Effector memory CD8-positive, alpha-beta T cell (primary cell): Measurements from ENCODE around the gene TMIGD2.

Experiments used
- ATAC-seq: fragments of 150-1000 bp; cut with Tn5 transposase; replicated peaks from 2 replicates; pipeline ENCODE4 v1.10.0; 2021; ENCODE audit warnings: mild to moderate bottlenecking, moderate library complexity
- DNase-seq, 3 experiments: peaks; one replicate each; pipeline ENCODE4 v3.0.0; 2021
- H3K27ac Mint-ChIP-seq, 2 donors: one replicate each; pipeline ENCODE4 v1.8.0; 2022; ENCODE audit warnings: mild to moderate bottlenecking in 2 of 2, mixed read lengths in 2 of 2, moderate library complexity in 2 of 2
- H3K27me3 Mint-ChIP-seq, 2 donors: one replicate each; pipeline ENCODE4 v1.8.0; 2022; ENCODE audit warnings: mixed read lengths in 2 of 2
- H3K36me3 Mint-ChIP-seq: one replicate; pipeline ENCODE4 v1.8.0; 2022; ENCODE audit warnings: mild to moderate bottlenecking, moderate library complexity, mixed read lengths; ENCODE audit not compliant: insufficient read depth
- H3K4me1 Mint-ChIP-seq, 2 donors: one replicate each; pipeline ENCODE4 v1.8.0; 2022; ENCODE audit warnings: low read depth in 2 of 2, mixed read lengths in 2 of 2
- H3K4me3 Mint-ChIP-seq, 2 donors: one replicate each; pipeline ENCODE4 v1.8.0; 2022; ENCODE audit warnings: mild to moderate bottlenecking in 2 of 2, mixed read lengths in 2 of 2, moderate library complexity in 2 of 2
- H3K9me3 Mint-ChIP-seq, 2 donors: one replicate each; pipeline ENCODE4 v1.8.0; 2022; ENCODE audit warnings: mixed read lengths in 2 of 2

Gene TMIGD2

GRCh38 chr19:4319067-4319718 is 17.0 kb upstream of the TMIGD2 start:
- Mint-ChIP-seq H3K27me3 (no peaks in the 10 kb centered on the region), H3K4me1 (peaks cover 0 to 7% of the 10 kb centered on the region in 2 donors), H3K27ac (no peak overlapping the region), H3K4me3 (no peak overlapping the region), H3K9me3 (peaks cover 0 to 10% of the 10 kb centered on the region in 2 donors), H3K36me3 (peaks cover 4% of the 10 kb centered on the region)
- DNase-seq (no peak), ATAC-seq (no peak)

GRCh38 chr19:4318460-4318859 is 16.3 kb upstream of the TMIGD2 start:
- no peak for ATAC-seq
- no peaks in the 10 kb centered on the region for H3K27me3 Mint-ChIP-seq

GRCh38 chr19:4316956-4317355 is 14.8 kb upstream of the TMIGD2 start:
- Mint-ChIP-seq H3K4me1 (peaks cover 0 to 7% of the 10 kb centered on the region in 2 donors), H3K36me3 (peaks cover 4% of the 10 kb centered on the region), H3K4me3 (no peak overlapping the region), H3K27ac (no peak overlapping the region), H3K9me3 (peaks cover 0 to 10% of the 10 kb centered on the region in 2 donors), H3K27me3 (no peaks in the 10 kb centered on the region)
- DNase-seq (no peak), ATAC-seq (no peak)

More at GRCh38 chr19:4318460-4318859, 16.3 kb upstream of the TMIGD2 start:
- Mint-ChIP-seq H3K9me3 (peaks cover 0 to 10% of the 10 kb centered on the region in 2 donors), H3K27ac (no peak overlapping the region), H3K4me3 (no peak overlapping the region), H3K4me1 (peaks cover 0 to 7% of the 10 kb centered on the region in 2 donors), H3K36me3 (peaks cover 4% of the 10 kb centered on the region)
- no peak for DNase-seq

- peaks cover 0 to 2% of the 10 kb centered on the region in 2 donors for H3K9me3 Mint-ChIP-seq
- H3K4me1 Mint-ChIP-seq = peaks cover 0 to under 1% of the 10 kb centered on the region in 2 donors
- no peak overlapping the region for H3K27ac Mint-ChIP-seq
- DNase-seq (no peak), ATAC-seq (no peak)
- H3K4me3 Mint-ChIP-seq = no peak overlapping the region
- H3K36me3 Mint-ChIP-seq = peaks cover 7% of the 10 kb centered on the region
- no peaks in the 10 kb centered on the region for H3K27me3 Mint-ChIP-seq
Observed at GRCh38 chr19:4313847-4314490, 11.8 kb upstream of the TMIGD2 start.

- Mint-ChIP-seq H3K27me3 (peaks cover 0 to 7% of the 10 kb centered on the region in 2 donors), H3K36me3 (peaks cover 3% of the 10 kb centered on the region), H3K9me3 (no peaks in the 10 kb centered on the region), H3K27ac (no peak overlapping the region), H3K4me1 (peaks cover 0 to under 1% of the 10 kb centered on the region in 2 donors), H3K4me3 (no peak overlapping the region)
- no peak for DNase-seq
- ATAC-seq = no peak
Observed at GRCh38 chr19:4310247-4311121, 8.3 kb upstream of the TMIGD2 start.

- Mint-ChIP-seq H3K9me3 (no peaks in the 10 kb centered on the region), H3K36me3 (peaks cover 7% of the 10 kb centered on the region), H3K27me3 (peaks cover 0 to 23% of the 10 kb centered on the region in 2 donors), H3K4me3 (peak overlapping the region; percentile 62 to 75), H3K27ac (no peak overlapping the region), H3K4me1 (peaks cover 11 to 24% of the 10 kb centered on the region in 2 donors)
- no peak for ATAC-seq
- DNase-seq = no peak
Observed at GRCh38 chr19:4305659-4306058, 3.5 kb upstream of the TMIGD2 start.

GRCh38 chr19:4305257-4305612 is 3.0 kb upstream of the TMIGD2 start:
- Mint-ChIP-seq H3K36me3 (peaks cover 7% of the 10 kb centered on the region), H3K9me3 (no peaks in the 10 kb centered on the region), H3K4me1 (peaks cover 11 to 27% of the 10 kb centered on the region in 2 donors), H3K4me3 (peak overlapping the region; percentile 62 to 75), H3K27ac (no peak overlapping the region), H3K27me3 (peaks cover 0 to 23% of the 10 kb centered on the region in 2 donors)
- ATAC-seq (no peak), DNase-seq (no peak)

- H3K4me1 Mint-ChIP-seq = peaks cover 11 to 27% of the 10 kb centered on the region in 2 donors
- peak within 1 kb of the TSS in 1 of 2 donors; percentile 66 for H3K27ac Mint-ChIP-seq
- H3K27me3 Mint-ChIP-seq = peaks cover 0 to 23% of the 10 kb centered on the region in 2 donors
- peaks cover 7% of the 10 kb centered on the region for H3K36me3 Mint-ChIP-seq
- H3K9me3 Mint-ChIP-seq = no peaks in the 10 kb centered on the region
- peak within 1 kb of the TSS; percentile 62 to 80 for H3K4me3 Mint-ChIP-seq
- DNase-seq = peak; percentile 40 to 63 (median 50)
- ATAC-seq = peak; percentile 65
Observed at GRCh38 chr19:4304538-4305256, 2.5 kb upstream of the TMIGD2 start, which contains the start of gene FSD1. FSD1 (plus strand) TSS chr19:4304598; CDS start chr19:4304747, 149 bp downstream.

- Mint-ChIP-seq H3K36me3 (peaks cover 7% of the 10 kb centered on the region), H3K4me1 (peaks cover 11 to 29% of the 10 kb centered on the region in 2 donors), H3K27me3 (peaks cover 0 to 23% of the 10 kb centered on the region in 2 donors), H3K27ac (peak overlapping the region in 1 of 2 donors; percentile 66), H3K9me3 (no peaks in the 10 kb centered on the region), H3K4me3 (peak overlapping the region; percentile 57 to 80)
- peak; percentile 75 for ATAC-seq
- DNase-seq = peak in 1 of 3 experiments; percentile 15
Observed at GRCh38 chr19:4303819-4304537, 1.8 kb upstream of the TMIGD2 start.

GRCh38 chr19:4301590-4302242 is 473 bp downstream of the TMIGD2 start:
- peak overlapping the region in 1 of 2 donors; percentile 86 for H3K27ac Mint-ChIP-seq
- DNase-seq (no peak), ATAC-seq (peak; percentile 25)
- no peaks in the 10 kb centered on the region for H3K9me3 Mint-ChIP-seq
- peak overlapping the region; percentile 73 to 80 for H3K4me3 Mint-ChIP-seq
- peaks cover 7% of the 10 kb centered on the region for H3K36me3 Mint-ChIP-seq
- H3K4me1 Mint-ChIP-seq = peaks cover 11 to 32% of the 10 kb centered on the region in 2 donors
- peaks cover 0 to 21% of the 10 kb centered on the region in 2 donors for H3K27me3 Mint-ChIP-seq

- H3K4me3 Mint-ChIP-seq = peak overlapping the region in 1 of 2 donors; percentile 80
- peaks cover 7% of the 10 kb centered on the region for H3K36me3 Mint-ChIP-seq
- no peak for ATAC-seq
- peak overlapping the region in 1 of 2 donors; percentile 86 for H3K27ac Mint-ChIP-seq
- no peaks in the 10 kb centered on the region for H3K9me3 Mint-ChIP-seq
- H3K27me3 Mint-ChIP-seq = peaks cover 0 to 16% of the 10 kb centered on the region in 2 donors
- no peak for DNase-seq
- peaks cover 11 to 34% of the 10 kb centered on the region in 2 donors for H3K4me1 Mint-ChIP-seq
Observed at GRCh38 chr19:4300589-4300988, 1.6 kb downstream of the TMIGD2 start.
